HFFc6 (cell line): ENCODE measurements around the gene WWP2. TPM values are rescaled to one million over a fixed set of nuclear protein-coding genes. Genes with fewer than 3 reads are reported as not detected.
A peak's percentile ranks its signal among the peaks of the same experiment; 100 is the strongest.

Experiments used
- DNase-seq: peaks from one replicate; pipeline ENCODE4 v3.0.0-alpha.2; 2018
- H3K27ac Mint-ChIP-seq: 2 replicates; pipeline ENCODE4 v1.8.0; 2020; ENCODE audit warnings: mild to moderate bottlenecking, mixed read lengths
- H3K27me3 Mint-ChIP-seq: 2 replicates; pipeline ENCODE4 v1.8.0; 2021; ENCODE audit warnings: mild to moderate bottlenecking, moderate library complexity, mixed read lengths; ENCODE audit not compliant: insufficient read depth
- H3K36me3 Mint-ChIP-seq: 2 replicates; pipeline ENCODE4 v1.8.0; 2021; ENCODE audit warnings: low read depth, mixed read lengths
- H3K4me1 Mint-ChIP-seq: 2 replicates; pipeline ENCODE4 v1.8.0; 2020; ENCODE audit warnings: low read depth, mixed read lengths
- H3K4me3 Mint-ChIP-seq: 2 replicates; pipeline ENCODE4 v1.8.0; 2020; ENCODE audit warnings: mild to moderate bottlenecking, moderate library complexity, mixed read lengths
- H3K9me3 Mint-ChIP-seq: 2 replicates; pipeline ENCODE4 v1.8.0; 2020; ENCODE audit warnings: mild to moderate bottlenecking, mixed read lengths
- total RNA-seq, 6 experiments: library from RNA; stranded (reverse); fragmentation: NEBNext Ultra II Directional; extraction: Animal tissue kit (Norgen Biotek cat#: 25700); gene quantifications; 2 replicates in 1 of 6; 3 replicates in 5 of 6; pipeline ENCODE4 v1.2.3, GENCODE V29; 2021
- TF ChIP-seq, protein P1 (sequence below): fragments of 200-600 bp; sonication (generic); IDR thresholded peaks from 2 replicates; pipeline ENCODE4 v1.5.0; 2021; ENCODE audit warnings: antibody characterized with exemption, mild to moderate bottlenecking

The WWP2 gene
- total RNA-seq, 6 experiments from 2014 or later: 24.6 to 33.9 (median 30.5) TPM

DNA sequence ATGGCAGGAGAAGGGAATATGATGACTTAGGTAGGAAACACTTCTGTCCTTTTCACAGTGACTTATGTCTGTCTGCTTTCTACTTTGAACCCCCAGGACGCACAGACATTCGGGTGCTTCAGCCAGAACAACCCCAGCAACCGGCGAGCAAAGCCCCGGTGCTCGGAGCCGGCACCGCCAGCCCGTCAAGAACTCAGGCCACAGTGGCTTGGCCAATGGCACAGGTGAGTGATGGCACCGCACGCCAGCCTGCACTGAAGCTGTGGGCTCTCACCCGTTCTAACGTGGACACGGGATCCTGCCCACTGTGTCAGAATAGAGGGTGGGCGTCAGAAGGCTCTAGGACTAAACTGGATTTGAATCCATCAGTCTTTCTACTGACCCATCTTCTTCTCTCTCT is 109.6 kb downstream of the WWP2 start:
- H3K27me3 Mint-ChIP-seq: no peaks in the 10 kb centered on the region
- peaks cover 4% of the 10 kb centered on the region for H3K9me3 Mint-ChIP-seq
- TF ChIP-seq, protein P1, sequence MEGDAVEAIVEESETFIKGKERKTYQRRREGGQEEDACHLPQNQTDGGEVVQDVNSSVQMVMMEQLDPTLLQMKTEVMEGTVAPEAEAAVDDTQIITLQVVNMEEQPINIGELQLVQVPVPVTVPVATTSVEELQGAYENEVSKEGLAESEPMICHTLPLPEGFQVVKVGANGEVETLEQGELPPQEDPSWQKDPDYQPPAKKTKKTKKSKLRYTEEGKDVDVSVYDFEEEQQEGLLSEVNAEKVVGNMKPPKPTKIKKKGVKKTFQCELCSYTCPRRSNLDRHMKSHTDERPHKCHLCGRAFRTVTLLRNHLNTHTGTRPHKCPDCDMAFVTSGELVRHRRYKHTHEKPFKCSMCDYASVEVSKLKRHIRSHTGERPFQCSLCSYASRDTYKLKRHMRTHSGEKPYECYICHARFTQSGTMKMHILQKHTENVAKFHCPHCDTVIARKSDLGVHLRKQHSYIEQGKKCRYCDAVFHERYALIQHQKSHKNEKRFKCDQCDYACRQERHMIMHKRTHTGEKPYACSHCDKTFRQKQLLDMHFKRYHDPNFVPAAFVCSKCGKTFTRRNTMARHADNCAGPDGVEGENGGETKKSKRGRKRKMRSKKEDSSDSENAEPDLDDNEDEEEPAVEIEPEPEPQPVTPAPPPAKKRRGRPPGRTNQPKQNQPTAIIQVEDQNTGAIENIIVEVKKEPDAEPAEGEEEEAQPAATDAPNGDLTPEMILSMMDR: no peak
- no peak overlapping the region for H3K4me3 Mint-ChIP-seq
- no peak overlapping the region for H3K27ac Mint-ChIP-seq
- peaks cover 7% of the 10 kb centered on the region; the same call in 1 of the 2 replicates for H3K4me1 Mint-ChIP-seq
- no peak for DNase-seq
- H3K36me3 Mint-ChIP-seq: peaks cover 35% of the 10 kb centered on the region

DNA sequence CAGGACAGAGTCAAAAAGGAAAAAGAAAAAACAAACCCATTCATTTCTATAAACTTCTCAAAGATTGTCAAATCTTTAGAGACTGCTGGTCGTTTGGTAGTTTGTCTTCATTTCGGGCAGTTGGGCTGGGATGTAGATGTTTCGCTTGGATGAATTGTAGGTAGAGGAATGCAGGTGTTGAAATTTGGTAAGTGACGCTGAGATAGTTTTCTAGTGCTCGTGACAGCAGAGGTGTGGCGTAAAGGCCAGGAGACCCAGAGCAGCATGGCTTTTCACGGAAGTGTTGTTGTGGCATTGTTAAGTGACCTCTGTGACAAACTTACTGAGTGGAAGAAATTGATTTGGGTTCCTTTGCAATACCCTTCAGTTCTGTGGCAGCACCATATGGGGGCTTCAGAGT is 110.8 kb downstream of the WWP2 start:
- no peak overlapping the region for H3K27ac Mint-ChIP-seq
- peaks cover 7% of the 10 kb centered on the region; the same call in 1 of the 2 replicates for H3K4me1 Mint-ChIP-seq
- TF ChIP-seq, protein P1: no peak
- no peak overlapping the region for H3K4me3 Mint-ChIP-seq
- peaks cover 43% of the 10 kb centered on the region for H3K36me3 Mint-ChIP-seq
- no peaks in the 10 kb centered on the region for H3K27me3 Mint-ChIP-seq
- H3K9me3 Mint-ChIP-seq: peaks cover 12% of the 10 kb centered on the region
- DNase-seq: no peak

- Mint-ChIP-seq H3K27ac (no peak overlapping the region), H3K36me3 (peaks cover 43% of the 10 kb centered on the region), H3K27me3 (no peaks in the 10 kb centered on the region), H3K4me1 (peaks cover 7% of the 10 kb centered on the region; the same call in 1 of the 2 replicates), H3K9me3 (peaks cover 12% of the 10 kb centered on the region), H3K4me3 (no peak overlapping the region)
- DNase-seq: no peak
- TF ChIP-seq, protein P1: no peak
Observed at GRCh38 chr16:69873783-69874182, 111.7 kb downstream of the WWP2 start.

- peaks cover 43% of the 10 kb centered on the region for H3K36me3 Mint-ChIP-seq
- H3K9me3 Mint-ChIP-seq: peaks cover 12% of the 10 kb centered on the region
- H3K27me3 Mint-ChIP-seq: no peaks in the 10 kb centered on the region
- peaks cover 7% of the 10 kb centered on the region; the same call in 1 of the 2 replicates for H3K4me1 Mint-ChIP-seq
- no peak overlapping the region for H3K4me3 Mint-ChIP-seq
- no peak overlapping the region for H3K27ac Mint-ChIP-seq
- TF ChIP-seq, protein P1: no peak
- DNase-seq: no peak
Observed at GRCh38 chr16:69874271-69874670, 112.1 kb downstream of the WWP2 start.

GRCh38 chr16:69880640-69881133 is 118.6 kb downstream of the WWP2 start:
- Mint-ChIP-seq H3K9me3 (peaks cover 12% of the 10 kb centered on the region), H3K4me3 (peak overlapping the region; percentile 52; the same call in 1 of the 2 replicates), H3K27ac (peak overlapping the region; percentile 85; the same call in 1 of the 2 replicates), H3K27me3 (no peaks in the 10 kb centered on the region), H3K4me1 (peaks cover 12% of the 10 kb centered on the region), H3K36me3 (peaks cover 29% of the 10 kb centered on the region)
- peak; percentile 35 for DNase-seq
- TF ChIP-seq, protein P1: no peak
